Skeletal muscle tissue (tissue), 4 donors: Measurements from ENCODE around the gene PFDN2. TPM values are rescaled to one million over a fixed set of nuclear protein-coding genes. Genes with fewer than 3 reads are reported as not detected.

ENCODE experiments used
- H3K27ac ChIP-seq: one replicate; pipeline ENCODE4 v1.7.0; 2013; ENCODE audit warnings: mild to moderate bottlenecking, low read depth, low read length, inconsistent platforms
- H3K27me3 ChIP-seq, 3 donors: one replicate each; pipeline ENCODE4 v1.7.0; 2013; ENCODE audit warnings: low read length in 3 of 3; ENCODE audit not compliant: control insufficient read depth in 3 of 3, insufficient read depth in 3 of 3
- H3K36me3 ChIP-seq, 3 donors: one replicate each; pipeline ENCODE4 v1.7.0; 2013; ENCODE audit warnings: low read length in 3 of 3; ENCODE audit not compliant: control insufficient read depth in 3 of 3, insufficient read depth in 3 of 3
- H3K4me1 ChIP-seq, 3 donors: one replicate each; pipeline ENCODE4 v1.7.0; 2013; ENCODE audit warnings: low read length in 3 of 3, mild to moderate bottlenecking in 3 of 3; ENCODE audit not compliant: control insufficient read depth in 3 of 3, insufficient read depth in 3 of 3
- H3K4me3 ChIP-seq, 3 donors: one replicate each; pipeline ENCODE4 v1.7.0; 2013; ENCODE audit warnings: low read length in 3 of 3
- H3K9ac ChIP-seq, 3 donors: one replicate each; pipeline ENCODE4 v1.7.0; 2013; ENCODE audit warnings: low read length in 3 of 3, mild to moderate bottlenecking in 3 of 3, moderate library complexity in 2 of 3, low read depth in 1 of 3
- H3K9me3 ChIP-seq, 3 donors: one replicate each; pipeline ENCODE4 v1.7.0; 2013; ENCODE audit warnings: low read length in 3 of 3; ENCODE audit not compliant: control insufficient read depth in 3 of 3
- total RNA-seq: library from RNA; depleted of rRNA; stranded (reverse); fragments of >200 nt; gene quantifications from one replicate; pipeline ENCODE4 v1.2.3, GENCODE V29; 2014
- donor health status: Osteomylitis.

Gene PFDN2
- 36.5 TPM for total RNA-seq

DNA sequence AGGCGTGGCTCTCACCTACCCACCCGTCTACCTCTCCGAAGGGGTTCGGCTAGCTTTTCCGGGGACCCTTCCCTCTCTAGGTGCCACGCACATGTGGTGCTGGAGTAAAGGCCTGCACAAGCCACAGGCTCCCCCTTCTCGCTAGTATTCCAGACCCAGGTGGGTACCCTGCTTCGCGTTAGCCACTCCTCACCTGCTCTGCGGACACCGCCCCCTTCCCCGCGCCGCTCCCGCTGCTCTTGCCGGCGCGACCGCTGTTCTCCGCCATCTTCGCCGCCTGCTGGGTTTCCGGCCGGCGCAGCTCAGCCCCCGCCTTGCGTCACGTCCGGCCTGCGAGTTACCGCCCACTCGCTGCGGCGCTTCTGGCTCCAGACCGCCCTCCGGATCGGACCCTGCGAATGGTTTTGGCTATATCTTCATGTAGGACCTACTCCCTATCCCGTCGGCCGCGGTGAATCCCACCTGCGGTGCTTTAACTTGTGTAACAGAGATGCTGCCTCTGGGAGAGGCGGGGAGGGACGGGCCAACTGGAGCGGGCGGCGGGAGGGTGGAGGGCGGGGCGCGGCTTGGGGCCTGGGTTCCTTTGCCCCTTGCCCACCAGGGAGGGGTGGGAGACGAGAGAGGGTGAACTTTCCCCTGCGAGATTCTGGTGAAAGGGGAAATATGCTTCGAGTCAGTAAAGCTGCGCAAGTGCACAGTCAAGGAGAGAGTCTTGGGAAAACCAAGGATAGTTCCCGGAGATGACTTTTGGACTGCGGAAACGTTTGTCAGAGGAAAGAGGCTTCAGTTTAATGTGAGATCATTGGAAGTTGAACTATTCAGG, at the start of gene PFDN2, which contains the start of gene NIT1:
Gene PFDN2, minus strand, starts transcription at position 279 of the 823 bp plus-strand sequence. Its CDS starts 11 bp downstream, at position 268.
Gene NIT1, plus strand, starts transcription at position 347 of the 823 bp plus-strand sequence. Its CDS starts 72 bp downstream, at position 419.
- no peaks in the 10 kb centered on the region for H3K27me3 ChIP-seq
- peak within 1 kb of the TSS; percentile 96 for H3K27ac ChIP-seq
- peaks cover 28 to 32% (median 32%) of the 10 kb centered on the region in 3 donors for H3K36me3 ChIP-seq
- peaks cover 43 to 62% (median 45%) of the 10 kb centered on the region in 3 donors for H3K4me1 ChIP-seq
- H3K4me3 ChIP-seq: peak within 1 kb of the TSS; percentile 100
- H3K9ac ChIP-seq: peak within 1 kb of the TSS; percentile 99 to 100 (median 99)
- no peaks in the 10 kb centered on the region for H3K9me3 ChIP-seq

DNA sequence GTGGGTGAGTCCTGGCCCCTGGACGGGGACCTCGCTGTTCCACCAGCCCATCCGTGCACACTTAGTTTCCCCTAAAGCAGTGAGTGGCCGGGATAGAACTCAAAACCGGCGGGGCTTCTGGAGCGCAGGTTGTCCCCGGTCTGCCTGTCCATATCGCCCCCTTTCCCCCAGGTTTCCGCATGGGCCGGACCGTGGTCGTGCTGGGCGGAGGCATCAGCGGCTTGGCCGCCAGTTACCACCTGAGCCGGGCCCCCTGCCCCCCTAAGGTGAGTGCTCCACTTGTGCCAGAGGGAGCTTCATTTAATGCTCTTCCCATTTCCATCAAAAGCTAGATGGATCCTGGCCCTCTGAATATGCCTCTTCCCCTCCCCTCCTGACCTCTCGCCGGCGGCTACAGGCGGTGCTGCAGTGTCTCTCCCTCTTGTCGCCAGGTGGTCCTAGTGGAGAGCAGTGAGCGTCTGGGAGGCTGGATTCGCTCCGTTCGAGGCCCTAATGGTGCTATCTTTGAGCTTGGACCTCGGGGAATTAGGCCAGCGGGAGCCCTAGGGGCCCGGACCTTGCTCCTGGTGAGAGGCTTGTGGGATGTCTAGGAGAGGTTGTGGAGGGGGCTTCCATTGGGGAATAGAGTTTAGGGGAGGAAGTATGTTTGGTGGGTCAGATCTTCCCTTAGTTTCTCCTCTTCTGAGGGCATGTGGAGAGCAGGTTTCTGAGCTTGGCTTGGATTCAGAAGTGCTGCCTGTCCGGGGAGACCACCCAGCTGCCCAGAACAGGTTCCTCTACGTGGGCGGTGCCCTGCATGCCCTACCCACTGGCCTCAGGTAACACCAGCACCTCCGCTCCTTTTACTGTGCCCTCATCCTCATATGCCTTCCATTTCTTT, 49.1 kb upstream of the PFDN2 start:
- peak overlapping the region; percentile 91 to 96 (median 95) for H3K4me3 ChIP-seq
- H3K27ac ChIP-seq: peak overlapping the region; percentile 90
- H3K36me3 ChIP-seq: peaks cover 46 to 61% (median 50%) of the 10 kb centered on the region in 3 donors
- peaks cover 17 to 25% (median 17%) of the 10 kb centered on the region in 3 donors for H3K4me1 ChIP-seq
- H3K27me3 ChIP-seq: no peaks in the 10 kb centered on the region
- peak overlapping the region; percentile 87 to 94 (median 94) for H3K9ac ChIP-seq
- no peaks in the 10 kb centered on the region for H3K9me3 ChIP-seq

DNA sequence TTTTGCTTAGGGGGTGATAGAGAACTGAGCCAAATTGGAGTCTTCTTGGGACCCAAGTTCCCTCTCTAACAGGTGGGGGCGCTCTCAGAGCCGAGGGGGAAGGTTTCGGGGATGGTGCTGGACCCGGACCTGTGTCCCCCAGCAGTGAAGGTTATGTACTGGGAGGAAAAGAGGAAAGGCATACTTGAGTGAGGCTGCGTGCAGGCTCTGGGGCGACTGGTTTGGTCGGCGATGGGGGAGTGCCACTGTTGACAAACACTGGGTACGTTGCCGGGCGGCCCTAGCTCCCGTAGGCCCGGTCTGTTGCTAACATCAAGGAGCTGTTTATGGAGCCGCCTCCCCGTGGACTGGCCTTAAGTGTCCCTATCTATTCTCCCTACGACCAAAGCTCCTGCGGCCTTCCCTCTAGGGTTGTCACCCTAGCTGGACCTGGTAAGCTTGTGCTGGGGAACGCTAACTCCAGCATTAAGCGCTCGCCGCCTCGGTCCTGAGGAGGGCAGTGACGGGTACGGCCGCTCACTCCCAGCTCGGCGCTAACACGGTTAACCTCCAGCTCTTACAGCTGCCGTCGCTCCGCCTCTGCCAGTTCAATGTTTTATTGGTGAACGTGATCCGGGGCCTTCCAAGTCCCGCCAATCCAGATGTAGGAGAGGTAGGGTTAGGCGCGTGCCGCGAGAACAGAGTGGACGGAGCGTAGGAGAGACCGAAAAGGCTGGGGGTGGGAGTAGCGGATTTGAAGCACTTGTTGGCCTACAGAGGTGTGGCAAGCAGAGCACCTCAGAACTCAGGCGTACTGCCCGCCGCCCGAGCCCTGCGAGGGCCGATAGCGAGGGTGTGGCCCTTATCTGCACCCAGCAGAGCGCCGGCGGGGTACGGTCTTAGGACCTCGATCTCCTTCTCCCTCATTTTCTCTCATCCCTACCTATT, 48.2 kb upstream of the PFDN2 start, which contains the start of gene PPOX:
Gene PPOX, plus strand, starts transcription at position 685 of the 927 bp plus-strand sequence. CDS start 422 bp downstream, outside the sequence.
- H3K27ac ChIP-seq: peak within 1 kb of the TSS; percentile 90
- H3K4me1 ChIP-seq: peaks cover 24 to 27% (median 26%) of the 10 kb centered on the region in 3 donors
- H3K27me3 ChIP-seq: no peaks in the 10 kb centered on the region
- H3K9ac ChIP-seq: peak within 1 kb of the TSS; percentile 92 to 94 (median 94)
- H3K36me3 ChIP-seq: peaks cover 42 to 61% (median 47%) of the 10 kb centered on the region in 3 donors
- H3K4me3 ChIP-seq: peak within 1 kb of the TSS; percentile 91 to 96 (median 95)
- no peaks in the 10 kb centered on the region for H3K9me3 ChIP-seq

DNA sequence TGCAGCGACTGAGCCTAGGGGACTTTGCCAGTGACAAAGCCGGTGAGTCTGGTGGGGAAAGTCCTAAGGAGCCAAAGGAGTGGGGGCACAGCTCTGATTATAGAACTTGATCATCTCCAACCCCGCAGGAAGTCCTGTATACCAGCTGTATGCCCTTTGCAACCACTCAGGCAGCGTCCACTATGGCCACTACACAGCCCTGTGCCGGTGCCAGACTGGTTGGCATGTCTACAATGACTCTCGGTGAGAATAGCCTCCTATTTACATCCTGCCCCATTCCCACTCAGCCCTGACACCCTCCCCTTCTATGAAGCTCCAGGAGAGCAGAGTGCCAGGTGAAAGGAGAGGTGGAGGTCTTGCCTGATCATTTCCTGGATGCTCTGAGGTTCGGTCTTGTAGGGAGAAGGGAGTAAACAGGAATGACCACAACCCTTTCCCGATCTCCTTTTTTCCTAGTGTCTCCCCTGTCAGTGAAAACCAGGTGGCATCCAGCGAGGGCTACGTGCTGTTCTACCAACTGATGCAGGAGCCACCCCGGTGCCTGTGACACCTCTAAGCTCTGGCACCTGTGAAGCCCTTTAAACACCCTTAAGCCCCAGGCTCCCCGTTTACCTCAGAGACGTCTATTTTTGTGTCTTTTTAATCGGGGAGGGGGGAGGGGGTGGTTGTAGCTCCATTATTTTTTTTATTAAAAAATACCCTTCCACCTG, 47.2 kb upstream of the PFDN2 start:
- Histone ChIP-seq H3K9ac (peak overlapping the region; percentile 92 to 94 (median 94)), H3K27ac (peak overlapping the region; percentile 90), H3K4me3 (peak overlapping the region; percentile 91 to 96 (median 95)), H3K36me3 (peaks cover 38 to 58% (median 43%) of the 10 kb centered on the region in 3 donors), H3K27me3 (no peaks in the 10 kb centered on the region), H3K9me3 (no peaks in the 10 kb centered on the region), H3K4me1 (peaks cover 34 to 37% (median 36%) of the 10 kb centered on the region in 3 donors)

DNA sequence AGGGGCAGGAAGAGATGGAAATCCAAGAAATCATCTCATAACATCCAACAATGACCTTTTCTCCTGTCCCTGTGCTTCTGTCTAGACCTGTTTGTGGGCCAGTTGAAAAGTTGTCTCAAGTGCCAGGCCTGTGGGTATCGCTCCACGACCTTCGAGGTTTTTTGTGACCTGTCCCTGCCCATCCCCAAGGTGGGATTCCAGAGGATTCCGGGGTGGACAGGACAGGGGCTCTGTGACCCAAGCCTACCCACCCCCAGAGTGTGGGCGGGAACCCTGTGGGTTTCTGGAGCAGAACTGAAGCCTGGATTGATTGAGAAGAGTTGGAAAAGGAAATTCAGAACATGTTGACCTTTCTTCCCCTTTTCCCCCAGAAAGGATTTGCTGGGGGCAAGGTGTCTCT, 46.0 kb upstream of the PFDN2 start:
- H3K27ac ChIP-seq: no peak overlapping the region
- H3K9me3 ChIP-seq: no peaks in the 10 kb centered on the region
- H3K36me3 ChIP-seq: peaks cover 30 to 47% (median 36%) of the 10 kb centered on the region in 3 donors
- H3K9ac ChIP-seq: no peak overlapping the region
- no peak overlapping the region for H3K4me3 ChIP-seq
- no peaks in the 10 kb centered on the region for H3K27me3 ChIP-seq
- peaks cover 40 to 45% (median 43%) of the 10 kb centered on the region in 3 donors for H3K4me1 ChIP-seq

- Histone ChIP-seq H3K36me3 (peaks cover 37 to 51% (median 39%) of the 10 kb centered on the region in 3 donors), H3K9ac (no peak overlapping the region), H3K27ac (no peak overlapping the region), H3K9me3 (no peaks in the 10 kb centered on the region), H3K4me1 (peaks cover 43 to 52% (median 46%) of the 10 kb centered on the region in 3 donors), H3K27me3 (no peaks in the 10 kb centered on the region), H3K4me3 (no peak overlapping the region)
Measured at GRCh38 chr1:161162806-161163205, 45.0 kb upstream of the PFDN2 start.

GRCh38 chr1:161162052-161162451, 44.2 kb upstream of the PFDN2 start:
- Histone ChIP-seq H3K27me3 (no peaks in the 10 kb centered on the region), H3K4me1 (peaks cover 36 to 50% (median 41%) of the 10 kb centered on the region in 3 donors), H3K9me3 (no peaks in the 10 kb centered on the region), H3K36me3 (peaks cover 40 to 54% (median 43%) of the 10 kb centered on the region in 3 donors), H3K9ac (peak overlapping the region in 1 of 3 donors; percentile 33), H3K27ac (no peak overlapping the region), H3K4me3 (no peak overlapping the region)

DNA sequence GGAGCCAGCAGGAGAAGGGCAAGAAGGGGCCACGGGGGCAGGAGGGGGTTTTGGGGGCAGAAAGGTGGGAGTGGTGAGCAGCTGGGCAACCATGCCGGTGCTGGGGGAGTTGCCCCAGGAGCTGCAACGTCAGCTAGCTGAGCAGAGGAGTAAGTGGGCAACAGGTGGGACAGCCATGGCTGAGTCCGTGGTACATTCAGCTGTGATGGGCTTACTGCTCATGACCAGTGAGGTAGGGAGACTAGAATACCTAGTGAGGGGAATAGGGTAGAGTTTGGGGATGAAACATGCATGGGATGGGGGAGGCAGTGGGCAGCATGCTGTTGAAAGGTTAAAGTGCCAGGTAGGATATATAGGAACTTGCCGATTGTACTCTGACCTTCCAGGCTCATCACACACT, 43.8 kb upstream of the PFDN2 start:
- peaks cover 43 to 58% (median 46%) of the 10 kb centered on the region in 3 donors for H3K36me3 ChIP-seq
- peaks cover 33 to 46% (median 37%) of the 10 kb centered on the region in 3 donors for H3K4me1 ChIP-seq
- peak overlapping the region in 2 of 3 donors; percentile 8 to 33 for H3K9ac ChIP-seq
- H3K27me3 ChIP-seq: no peaks in the 10 kb centered on the region
- no peak overlapping the region for H3K4me3 ChIP-seq
- H3K27ac ChIP-seq: no peak overlapping the region
- no peaks in the 10 kb centered on the region for H3K9me3 ChIP-seq
